ENCODE results near the gene PACSIN2. TPM values are rescaled to one million over a fixed set of nuclear protein-coding genes. Genes with fewer than 3 reads are reported as not detected.

The PACSIN2 gene
- total and polyA plus RNA-seq, 2 experiments from 2014 or later, result 23.5 to 57.3 TPM

DNA sequence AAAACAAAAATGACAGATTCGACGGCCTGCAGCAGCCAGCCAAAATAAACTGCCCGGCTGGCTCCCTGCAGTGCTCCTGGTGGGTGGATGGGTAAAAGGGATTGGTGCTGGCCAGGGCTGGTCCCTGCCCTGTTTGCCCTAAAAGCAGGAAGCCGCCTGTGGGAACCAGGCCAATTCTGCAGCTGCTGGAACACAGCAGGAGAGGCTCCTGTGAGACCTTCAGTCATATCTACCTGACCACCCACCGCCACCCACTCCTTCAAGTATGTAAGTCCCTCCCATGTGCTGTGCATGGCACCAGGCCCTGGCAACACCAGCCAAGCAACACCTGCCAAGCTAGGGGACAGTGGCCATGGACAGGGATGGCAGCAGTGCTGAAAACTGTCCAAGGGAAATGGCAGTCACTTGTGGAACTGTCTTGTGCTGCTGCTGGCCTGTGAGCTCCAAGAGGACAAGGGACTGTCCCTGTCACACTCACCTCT, 109.2 kb downstream of the PACSIN2 start:
- Histone ChIP-seq H3K9me2 (ENCODE audit: insufficient read depth) (no peaks in the 10 kb centered on the region), H2AFZ (no peak overlapping the region), H3K36me3 (ENCODE audit: insufficient read depth) (peaks cover 3% of the 10 kb centered on the region; the same call in 1 of the 2 replicates), H3F3A (replicated peaks; ENCODE audit: low read depth) (no peaks in the 10 kb centered on the region), H3K4me2 (no peak overlapping the region), H3K4me3 (no peak overlapping the region), H3K27me3 (ENCODE audit: insufficient read depth) (no peaks in the 10 kb centered on the region), H3K27ac (ENCODE audit: low read depth) (0 out of 2 replicates have a peak overlapping the region, but pooled peaks have one; percentile 59), H4K20me1 (replicated peaks; ENCODE audit: insufficient read depth) (peaks cover 32% of the 10 kb centered on the region), H3K4me1 (ENCODE audit: insufficient read depth) (no peaks in the 10 kb centered on the region), H3K79me2 (replicated peaks; ENCODE audit: insufficient read depth) (peaks cover 43% of the 10 kb centered on the region)
- Mint-ChIP-seq H3K4me1 (peaks cover 25% of the 10 kb centered on the region), H3K36me3 (ENCODE audit: low read depth) (peaks cover 6% of the 10 kb centered on the region), H3K9me3 (no peaks in the 10 kb centered on the region), H3K27me3 (ENCODE audit: insufficient read depth, low read depth, poor library complexity) (peaks cover 2% of the 10 kb centered on the region), H3K27ac (no peak overlapping the region), H3K4me3 (no peak overlapping the region)
- ATAC-seq, result no peak
- TF ChIP-seq ZNF114 (CRISPR knock-in tag; IDR thresholded peaks at IDR 0.05) (no peak), EZH2 (IDR thresholded peaks at IDR 0.05; ENCODE audit: low read depth, unreplicated experiment) (no peak), NANOG (IDR thresholded peaks at IDR 0.05; ENCODE audit: borderline replicate concordance) (no peak), CREB1 (CRISPR knock-in tag; IDR thresholded peaks at IDR 0.05; ENCODE audit: low read depth) (no peak), ZNF331 (CRISPR knock-in tag; IDR thresholded peaks at IDR 0.05; ENCODE audit: low read depth) (no peak), EZH2phosphoT487 (IDR thresholded peaks at IDR 0.05; ENCODE audit: unreplicated experiment) (no peak), POLR2AphosphoS5 (IDR thresholded peaks at IDR 0.05; ENCODE audit: low read depth) (no peak), REST (IDR thresholded peaks at IDR 0.05; ENCODE audit: unreplicated experiment) (no peak)
- DNase-seq (ENCODE audit: low spot score), result no peak

DNA sequence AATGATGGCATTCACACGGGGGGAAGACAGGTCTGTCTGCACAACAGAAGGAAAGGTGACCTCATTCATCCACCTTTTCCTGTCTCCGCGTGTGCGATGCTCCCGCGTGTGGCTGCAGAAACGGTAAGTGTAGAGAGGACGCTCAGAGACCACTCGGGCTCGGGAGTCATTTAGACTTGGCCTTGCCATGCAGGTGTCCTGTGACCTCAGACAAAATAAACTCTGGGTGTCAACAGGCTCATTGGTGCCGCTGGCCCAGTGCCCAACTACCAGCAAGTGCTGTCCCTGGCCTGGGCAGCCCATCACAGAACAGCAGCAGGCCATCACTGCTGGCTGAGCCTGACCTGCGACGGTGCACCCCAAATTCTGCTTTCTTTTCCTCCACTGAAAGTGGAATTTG, 109.7 kb downstream of the PACSIN2 start:
- Mint-ChIP-seq H3K27ac (no peak overlapping the region), H3K27me3 (ENCODE audit: insufficient read depth, low read depth, poor library complexity) (peaks cover 2% of the 10 kb centered on the region), H3K4me1 (peaks cover 25% of the 10 kb centered on the region), H3K4me3 (no peak overlapping the region), H3K9me3 (no peaks in the 10 kb centered on the region), H3K36me3 (ENCODE audit: low read depth) (peaks cover 6% of the 10 kb centered on the region)
- Histone ChIP-seq H3K4me2 (no peak overlapping the region), H3K9me2 (ENCODE audit: insufficient read depth) (no peaks in the 10 kb centered on the region), H2AFZ (no peak overlapping the region), H3K27ac (ENCODE audit: low read depth) (0 out of 2 replicates have a peak overlapping the region, but pooled peaks have one; percentile 59), H3K4me1 (ENCODE audit: insufficient read depth) (no peaks in the 10 kb centered on the region), H3K79me2 (replicated peaks; ENCODE audit: insufficient read depth) (peaks cover 44% of the 10 kb centered on the region), H3F3A (replicated peaks; ENCODE audit: low read depth) (no peaks in the 10 kb centered on the region), H4K20me1 (replicated peaks; ENCODE audit: insufficient read depth) (peaks cover 27% of the 10 kb centered on the region), H3K36me3 (ENCODE audit: insufficient read depth) (peaks cover 3% of the 10 kb centered on the region; the same call in 1 of the 2 replicates), H3K27me3 (ENCODE audit: insufficient read depth) (no peaks in the 10 kb centered on the region), H3K4me3 (no peak overlapping the region)
- DNase-seq (ENCODE audit: low spot score), result no peak
- ATAC-seq, result no peak
- TF ChIP-seq ZNF462 (CRISPR knock-in tag; IDR thresholded peaks at IDR 0.05) (no peak), EZH2 (IDR thresholded peaks at IDR 0.05; ENCODE audit: low read depth, unreplicated experiment) (no peak), NANOG (IDR thresholded peaks at IDR 0.05; ENCODE audit: borderline replicate concordance) (no peak)

All from GM23338 (cell line).